Measurements from ENCODE around the gene GRIP2.

DNA sequence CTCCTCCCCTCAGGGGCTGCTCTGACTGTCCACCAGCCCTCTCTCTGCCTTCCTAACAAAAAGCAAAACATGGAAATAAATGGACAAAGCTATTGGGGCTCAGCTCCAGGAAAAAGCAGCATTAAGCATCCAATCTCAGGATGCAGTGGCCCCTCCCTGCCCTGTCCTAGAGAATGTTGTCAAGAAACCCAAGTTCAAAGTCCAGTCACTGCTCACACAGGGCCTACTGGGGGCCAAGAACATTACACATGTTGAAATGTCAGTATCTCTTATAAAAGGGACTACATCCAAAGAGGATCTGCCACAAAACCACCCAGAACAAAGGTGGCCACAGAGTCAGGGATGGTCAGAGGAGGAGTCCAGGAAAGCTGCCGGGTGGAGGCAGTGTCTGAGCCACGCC, 7.6 kb upstream of the GRIP2 start:
- TF ChIP-seq POLR2AphosphoS5 (IDR thresholded peaks at IDR 0.05; ENCODE audit: low read depth, low read length), result no peak
- no peak for TF ChIP-seq POLR2A (IDR thresholded peaks at IDR 0.05; ENCODE audit: low read depth, low read length)
- TF ChIP-seq TAF1 (IDR thresholded peaks at IDR 0.05; ENCODE audit: low read depth, low read length), result no peak
